HCT116 (cell line): ENCODE measurements around the gene ZSCAN4. TPM values are rescaled to one million over a fixed set of nuclear protein-coding genes. Genes with fewer than 3 reads are reported as not detected.

Source experiments
- total RNA-seq: library from RNA; stranded (reverse); gene quantifications from one replicate; pipeline ENCODE4 v1.2.1, GENCODE V29; 2021; ENCODE audit not compliant: unreplicated experiment

The ZSCAN4 gene
- total RNA-seq, 1 experiment from 2014 or later: not detected

Other genes with a start within 250 kb of the ZSCAN4 start
- gene ZNF749, start 233.6 kb upstream of the ZSCAN4 start, total RNA-seq: 18.0 TPM
- not detected for gene VN1R1, start 211.8 kb upstream of the ZSCAN4 start, total RNA-seq
- 0.37 TPM for gene ZNF772, start 191.4 kb upstream of the ZSCAN4 start, total RNA-seq
- gene ZNF419, start 181.2 kb upstream of the ZSCAN4 start, total RNA-seq: 1.9 TPM
- 0.42 TPM for gene ZNF773, start 169.0 kb upstream of the ZSCAN4 start, total RNA-seq
- not detected for gene ZNF549, start 141.6 kb upstream of the ZSCAN4 start, total RNA-seq
- 3.1 TPM for gene ZNF550, start 109.1 kb upstream of the ZSCAN4 start, total RNA-seq
- gene ZNF416, start 90.0 kb upstream of the ZSCAN4 start, total RNA-seq: 4.0 TPM
- gene ZIK1, start 84.8 kb upstream of the ZSCAN4 start, total RNA-seq: not detected
- gene ZNF530, start 69.0 kb upstream of the ZSCAN4 start, total RNA-seq: 3.8 TPM
- gene ZNF134, start 54.7 kb upstream of the ZSCAN4 start, total RNA-seq: 8.4 TPM
- 6.7 TPM for gene ZNF211, start 35.8 kb upstream of the ZSCAN4 start, total RNA-seq
- gene ZNF551, start 13.0 kb downstream of the ZSCAN4 start, total RNA-seq: 10.8 TPM
- gene ZNF154, start 40.3 kb downstream of the ZSCAN4 start, total RNA-seq: 0.10 TPM
- gene ZNF671, start 58.7 kb downstream of the ZSCAN4 start, total RNA-seq: not detected
- 8.6 TPM for gene ZNF776, start 77.9 kb downstream of the ZSCAN4 start, total RNA-seq
- 3.5 TPM for gene ZNF586, start 100.7 kb downstream of the ZSCAN4 start, total RNA-seq
- 7.1 TPM for gene ZNF552, start 146.0 kb downstream of the ZSCAN4 start, total RNA-seq
- 14.1 TPM for gene ZNF587B, start 161.4 kb downstream of the ZSCAN4 start, total RNA-seq
- 25.9 TPM for gene ZNF587, start 180.9 kb downstream of the ZSCAN4 start, total RNA-seq
- gene ZNF814, start 220.1 kb downstream of the ZSCAN4 start, total RNA-seq: 2.5 TPM
- 6.8 TPM for gene ZNF417, start 247.7 kb downstream of the ZSCAN4 start, total RNA-seq